Prostate gland (tissue), 2 donors: ENCODE results near the gene SMPD3.

ENCODE experiments used
- POLR2A ChIP-seq: fragments of 450-650 bp; IDR thresholded peaks from one replicate; pipeline ENCODE4 v1.6.1; 2016; ENCODE audit warnings: antibody characterized with exemption, mild to moderate bottlenecking
- POLR2AphosphoS5 ChIP-seq: sonication (generic); formaldehyde crosslinking; IDR thresholded peaks from one replicate; pipeline ENCODE4 v1.6.1; 2017; ENCODE audit warnings: antibody characterized with exemption
- TF ChIP-seq, protein P1 (sequence below), 4 experiments: fragments of 200-600 bp in 2 of 4; fragments of 450-650 bp in 2 of 4; sonication (generic) in 2 of 4; IDR thresholded peaks; 1 replicate in 3 of 4; 2 replicates in 1 of 4; pipeline ENCODE4 v1.5.1; 2016 to 2019; ENCODE audit warnings: antibody characterized with exemption in 4 of 4, mild to moderate bottlenecking in 2 of 4, moderate library complexity in 2 of 4

DNA sequence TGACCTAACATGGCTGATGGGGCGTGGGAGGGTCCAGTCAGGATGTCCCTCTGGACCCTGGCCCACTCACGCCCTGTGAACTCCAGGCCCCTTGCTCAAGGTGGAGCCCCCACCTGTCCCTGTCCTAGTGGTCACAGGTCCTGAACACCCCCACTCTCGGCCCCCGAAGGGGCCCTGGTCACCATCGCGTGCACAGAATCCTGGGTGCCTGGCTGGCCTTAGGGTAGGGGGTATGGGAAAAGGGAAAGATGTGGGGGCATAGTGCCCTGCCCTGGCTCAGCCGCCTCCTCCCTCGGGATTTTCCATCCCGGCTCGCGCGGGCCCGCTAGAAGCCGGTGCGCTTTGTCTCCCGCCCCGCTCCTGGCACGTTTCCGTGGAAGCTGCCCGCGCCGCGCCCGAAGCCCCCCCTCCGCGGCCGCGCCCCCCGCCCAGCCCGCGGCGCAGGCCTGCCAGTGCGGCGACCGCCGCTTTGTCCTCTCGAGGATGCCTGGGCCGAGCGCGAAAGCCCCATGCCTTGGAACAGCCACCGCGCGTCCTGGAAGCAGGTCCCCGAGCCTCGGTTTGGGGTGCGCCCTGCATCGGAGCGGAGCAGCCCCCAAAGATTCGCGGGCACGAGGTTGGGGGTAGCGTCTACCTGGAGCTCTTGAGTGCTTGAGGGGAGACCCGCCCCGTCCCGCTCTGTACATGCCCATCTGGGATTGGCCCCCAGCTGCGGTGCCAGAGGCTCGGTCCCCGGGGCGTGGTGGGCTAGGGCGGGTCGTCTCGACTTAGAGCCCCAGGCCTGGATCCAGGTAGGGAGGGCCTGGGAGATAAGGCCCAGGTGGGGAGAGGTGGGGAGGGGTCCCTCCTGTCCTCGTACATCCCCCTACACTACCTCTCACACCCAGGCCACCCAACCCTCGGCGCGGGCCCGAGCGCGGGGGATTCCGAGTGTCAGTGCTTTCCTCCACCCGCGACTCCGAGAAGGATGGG lies 1.3 kb downstream of the SMPD3 start:
- TF ChIP-seq, protein P1, sequence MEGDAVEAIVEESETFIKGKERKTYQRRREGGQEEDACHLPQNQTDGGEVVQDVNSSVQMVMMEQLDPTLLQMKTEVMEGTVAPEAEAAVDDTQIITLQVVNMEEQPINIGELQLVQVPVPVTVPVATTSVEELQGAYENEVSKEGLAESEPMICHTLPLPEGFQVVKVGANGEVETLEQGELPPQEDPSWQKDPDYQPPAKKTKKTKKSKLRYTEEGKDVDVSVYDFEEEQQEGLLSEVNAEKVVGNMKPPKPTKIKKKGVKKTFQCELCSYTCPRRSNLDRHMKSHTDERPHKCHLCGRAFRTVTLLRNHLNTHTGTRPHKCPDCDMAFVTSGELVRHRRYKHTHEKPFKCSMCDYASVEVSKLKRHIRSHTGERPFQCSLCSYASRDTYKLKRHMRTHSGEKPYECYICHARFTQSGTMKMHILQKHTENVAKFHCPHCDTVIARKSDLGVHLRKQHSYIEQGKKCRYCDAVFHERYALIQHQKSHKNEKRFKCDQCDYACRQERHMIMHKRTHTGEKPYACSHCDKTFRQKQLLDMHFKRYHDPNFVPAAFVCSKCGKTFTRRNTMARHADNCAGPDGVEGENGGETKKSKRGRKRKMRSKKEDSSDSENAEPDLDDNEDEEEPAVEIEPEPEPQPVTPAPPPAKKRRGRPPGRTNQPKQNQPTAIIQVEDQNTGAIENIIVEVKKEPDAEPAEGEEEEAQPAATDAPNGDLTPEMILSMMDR (IDR thresholded peaks at IDR 0.05) = no peak
- TF ChIP-seq POLR2A (no peak), POLR2AphosphoS5 (no peak)
